ENCODE results near the gene S100PBP.
"Not testable (repeated sequence)": the region's sequence is repeated elsewhere in the genome, so short reads cannot be mapped to it uniquely, and the experiment has no call there.

S100PBP gene

DNA sequence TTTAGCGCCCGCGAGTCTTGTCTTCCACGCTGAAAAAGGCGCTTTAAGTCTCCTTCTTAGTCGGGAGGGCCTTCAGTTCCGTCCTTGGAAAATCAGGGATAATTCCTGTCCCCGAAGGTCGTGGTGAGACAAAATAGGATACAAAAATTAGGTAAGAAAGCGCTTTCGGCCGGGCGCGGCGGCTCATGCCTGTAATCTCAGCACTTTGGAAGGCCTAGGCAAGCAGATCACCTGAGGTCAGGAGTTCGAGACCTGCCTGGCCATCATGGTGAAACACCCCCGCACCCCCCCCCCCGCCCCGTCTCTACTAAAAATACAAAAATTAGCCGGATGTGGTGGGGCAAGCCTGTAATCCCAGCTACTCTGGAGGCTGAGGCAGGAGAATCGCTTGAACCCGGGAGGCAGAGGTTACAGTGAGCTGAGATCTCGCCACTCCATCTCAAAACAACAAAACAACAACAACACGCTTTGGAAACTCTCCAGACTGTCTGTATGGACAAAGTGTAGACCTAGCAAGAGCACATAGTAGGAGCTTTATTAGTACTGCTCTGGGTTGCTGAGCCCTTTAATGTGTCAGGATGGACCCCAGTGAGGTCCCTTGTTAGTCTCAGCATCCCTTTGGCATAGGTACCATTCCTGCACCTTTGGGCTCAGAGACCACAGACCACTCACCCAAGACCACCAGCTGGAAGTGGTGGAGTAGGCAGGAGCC lies 84.5 kb downstream of the S100PBP start:
- DNase-seq (ENCODE audit: low read depth): no peak

DNA sequence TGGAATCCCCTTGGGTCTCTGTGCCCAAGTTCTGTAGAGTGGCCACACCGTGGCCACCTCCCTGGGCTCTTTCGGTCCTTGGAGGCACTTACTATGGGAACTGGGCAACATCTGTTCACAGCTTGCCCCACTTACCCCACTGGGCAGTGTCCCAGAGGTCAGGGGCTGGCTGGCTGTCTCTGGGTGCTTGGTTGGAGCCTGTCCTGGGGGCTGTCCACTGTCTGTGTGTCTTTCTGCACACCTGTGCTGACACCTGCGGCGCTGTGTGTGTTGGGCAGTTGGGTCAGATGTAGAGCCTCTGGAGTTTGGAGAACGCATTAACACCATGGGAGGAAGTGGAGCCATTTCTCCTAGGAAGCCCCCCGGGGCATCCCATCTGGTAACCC lies 85.1 kb downstream of the S100PBP start:
- DNase-seq (ENCODE audit: low read depth): no peak

DNA sequence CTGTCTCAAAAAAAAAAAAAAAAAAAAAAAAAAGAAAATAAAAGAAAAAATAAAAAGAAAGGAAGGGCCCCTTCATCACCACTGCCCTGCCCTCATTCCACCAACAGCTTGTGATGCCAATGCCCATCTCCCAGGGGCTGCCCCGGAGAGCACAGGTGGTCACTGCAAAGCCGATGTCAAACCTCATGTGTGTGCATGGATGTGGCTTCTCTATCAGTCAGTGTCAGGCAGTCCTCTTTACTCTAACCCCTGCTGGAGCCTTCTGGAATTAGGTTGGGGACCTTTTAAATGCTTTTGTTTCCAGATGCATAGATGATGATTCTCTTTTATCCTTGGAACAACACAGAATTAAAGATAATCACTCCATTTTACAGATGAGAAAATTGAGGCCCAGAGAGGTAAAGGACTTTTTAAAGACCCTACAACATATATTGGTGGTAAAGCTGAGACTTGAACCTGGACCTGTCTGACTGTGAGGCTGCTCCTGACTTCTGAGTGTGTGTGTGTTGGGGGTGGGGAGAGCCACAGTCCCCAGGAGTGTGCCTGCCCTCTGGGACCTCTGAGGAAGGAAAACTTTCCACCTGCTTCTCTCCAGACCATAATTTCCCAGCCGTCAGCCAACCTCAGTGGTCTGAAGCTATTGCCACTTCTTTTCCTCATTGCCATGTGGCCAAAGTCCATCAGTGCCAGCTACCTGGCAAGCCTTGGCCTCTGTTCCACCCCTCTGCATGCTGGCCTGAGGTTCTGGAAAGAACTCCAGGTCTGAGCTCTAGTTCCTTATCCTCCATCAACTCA lies 86.7 kb downstream of the S100PBP start:
- DNase-seq (ENCODE audit: low read depth): no peak

DNA sequence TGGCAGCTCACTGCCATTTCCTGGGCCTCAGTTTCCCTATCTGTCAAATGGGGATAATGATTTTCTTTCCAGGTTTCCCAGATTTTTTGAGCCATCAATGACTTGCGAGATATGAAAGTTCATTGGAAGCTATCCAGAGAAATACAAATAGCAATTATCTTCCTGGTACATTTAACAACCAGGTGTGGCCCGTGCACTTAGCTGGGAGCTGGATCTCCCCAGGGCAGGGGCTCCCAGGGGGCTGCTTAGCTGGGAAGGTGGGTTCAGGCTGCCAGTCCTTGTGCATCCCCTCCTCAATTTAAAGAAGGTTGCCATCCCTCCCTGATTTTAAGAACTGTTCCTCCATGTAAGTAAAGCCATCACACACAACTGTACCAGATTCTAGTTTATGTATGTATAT lies 87.3 kb downstream of the S100PBP start:
- no peak for DNase-seq (ENCODE audit: low read depth)

DNA sequence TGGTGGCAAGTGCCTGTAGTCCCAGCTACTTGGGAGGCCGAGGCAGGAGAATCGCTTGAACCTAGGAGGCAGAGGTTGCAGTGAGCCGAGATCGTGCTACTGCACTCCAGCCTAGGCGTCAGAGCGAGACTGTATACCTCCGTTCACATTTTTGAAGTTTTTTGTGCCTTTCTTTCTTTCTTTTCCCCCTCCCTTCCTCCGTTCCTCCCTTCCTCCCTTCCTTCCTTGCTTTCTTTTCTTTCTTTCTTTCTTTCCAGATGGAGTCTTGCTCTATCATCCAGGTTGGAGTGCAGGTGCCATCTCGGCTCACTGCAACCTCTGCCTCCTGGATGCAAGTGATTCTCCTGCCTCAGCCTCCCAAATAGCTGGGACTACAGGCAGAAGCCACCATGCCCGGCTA lies 88.1 kb downstream of the S100PBP start:
- DNase-seq (ENCODE audit: low read depth): not testable (repeated sequence)

DNA sequence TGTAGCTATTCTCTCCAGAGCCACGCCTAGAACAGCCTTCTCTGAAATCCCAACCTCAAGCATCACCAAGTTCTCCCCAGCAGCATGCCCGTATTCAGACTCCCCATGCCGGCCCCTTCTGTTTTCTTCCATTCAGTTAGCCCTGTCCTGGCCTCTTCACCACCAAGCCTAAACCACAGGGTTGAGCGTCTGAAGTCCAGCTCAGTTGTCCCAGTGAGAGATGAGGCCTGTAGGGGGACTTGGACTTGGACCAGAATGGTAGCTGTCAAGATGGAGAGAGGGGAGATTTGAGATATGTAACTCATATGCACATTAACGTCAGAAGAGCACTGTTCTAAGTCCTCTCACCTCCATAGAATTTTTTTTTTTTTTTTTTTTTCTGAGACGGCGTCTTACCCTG lies 89.2 kb downstream of the S100PBP start:
- DNase-seq (ENCODE audit: low read depth): no peak

DNA sequence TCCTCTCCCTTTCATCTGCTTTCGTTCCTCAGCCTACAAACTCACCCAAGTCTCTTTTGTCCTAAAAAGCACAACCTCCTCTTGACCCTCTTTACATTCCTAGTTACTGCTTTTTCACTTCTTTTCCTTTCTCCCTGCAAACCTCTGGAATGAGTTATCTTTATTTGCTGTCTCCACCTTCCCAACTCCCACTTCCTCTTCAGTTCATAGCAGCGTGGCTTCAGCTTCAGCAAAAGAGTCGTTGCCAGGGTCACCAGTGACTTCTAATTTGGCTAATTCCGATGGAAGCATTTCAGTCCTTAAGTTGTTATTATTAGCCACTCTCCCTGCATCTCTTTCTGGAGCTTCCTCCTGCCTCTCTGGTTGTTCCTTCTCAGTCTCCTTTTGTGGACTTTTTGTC lies 90.0 kb downstream of the S100PBP start:
- no peak for DNase-seq (ENCODE audit: low read depth)
